Activated CD4-positive, alpha-beta T cell treated with anti-CD3 and anti-CD28 coated beads, Interleukin-2, amount 10 ng/mL, durations not matched to agents 7 days and 5 days (primary cell): ENCODE data around the gene TRPC1. TPM values are rescaled to one million over a fixed set of nuclear protein-coding genes. Genes with fewer than 3 reads are reported as not detected.

ENCODE experiments used
- CTCF ChIA-PET: fragments of 350-600 bp; sonication (Branson Sonifier 250); formaldehyde crosslinking; loops from one replicate; lab custom pipeline; 2021; ENCODE audit warnings: antibody characterized with exemption; lab: Charles Lee
- POLR2A ChIA-PET: fragments of 350-600 bp; sonication (Branson Sonifier 250); formaldehyde crosslinking; loops from one replicate; lab custom pipeline; 2021; ENCODE audit warnings: antibody characterized with exemption; lab: Charles Lee
- DNase-seq: peaks from one replicate; pipeline ENCODE4 v3.0.0-alpha.2; 2020
- H3K27ac Mint-ChIP-seq: one replicate; pipeline ENCODE4 v1.8.0; 2021; ENCODE audit warnings: mild to moderate bottlenecking, moderate library complexity, mixed read lengths
- H3K27me3 Mint-ChIP-seq: one replicate; pipeline ENCODE4 v1.8.0; 2021; ENCODE audit warnings: mixed read lengths
- H3K36me3 Mint-ChIP-seq: one replicate; pipeline ENCODE4 v1.8.0; 2021; ENCODE audit warnings: low read depth, mixed read lengths
- H3K4me1 Mint-ChIP-seq: one replicate; pipeline ENCODE4 v1.8.0; 2021; ENCODE audit warnings: mixed read lengths
- H3K4me3 Mint-ChIP-seq: one replicate; pipeline ENCODE4 v1.8.0; 2021; ENCODE audit warnings: mild to moderate bottlenecking, moderate library complexity, mixed read lengths
- H3K9me3 Mint-ChIP-seq: one replicate; pipeline ENCODE4 v1.8.0; 2021; ENCODE audit warnings: mixed read lengths
- total RNA-seq, 2 experiments: library from RNA; stranded (reverse); gene quantifications; one replicate each; pipeline ENCODE4 v1.2.3, GENCODE V29; 2021

The TRPC1 gene
- total RNA-seq, 2 experiments from 2014 or later, result 1.2 to 1.6 TPM

- Mint-ChIP-seq H3K4me3 (no peak overlapping the region), H3K4me1 (no peaks in the 10 kb centered on the region), H3K36me3 (no peaks in the 10 kb centered on the region), H3K9me3 (no peaks in the 10 kb centered on the region), H3K27me3 (no peaks in the 10 kb centered on the region), H3K27ac (no peak overlapping the region)
- ChIA-PET POLR2A (no interaction called here), CTCF (no interaction called here)
- no peak for DNase-seq
These were observed 55.8 kb downstream of the TRPC1 start for GRCh38 chr3:142779591-142779990.

DNA sequence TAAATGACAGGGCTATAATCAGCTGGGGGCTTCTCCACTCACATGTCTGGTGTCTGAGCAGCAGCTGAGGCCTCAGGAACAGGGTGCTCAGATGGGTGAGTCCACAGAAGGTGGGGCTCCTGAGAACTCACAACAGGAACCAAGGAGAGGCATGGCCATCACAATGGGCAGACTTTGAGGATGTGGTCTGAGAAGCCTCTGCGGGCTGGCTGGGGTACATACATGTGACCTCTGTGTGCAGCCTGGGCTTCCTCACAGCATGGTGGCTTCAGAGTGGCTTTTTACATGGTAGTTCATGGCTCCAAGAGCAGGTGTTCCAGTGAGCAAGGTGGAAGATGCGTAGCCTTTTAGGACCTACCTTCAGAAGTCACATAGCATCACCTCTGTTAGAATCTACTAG, 58.8 kb downstream of the TRPC1 start:
- Mint-ChIP-seq H3K4me3 (no peak overlapping the region), H3K36me3 (no peaks in the 10 kb centered on the region), H3K27me3 (no peaks in the 10 kb centered on the region), H3K4me1 (no peaks in the 10 kb centered on the region), H3K9me3 (no peaks in the 10 kb centered on the region), H3K27ac (no peak overlapping the region)
- POLR2A ChIA-PET, result no interaction called here
- DNase-seq, result no peak
- CTCF ChIA-PET, result no interaction called here

DNA sequence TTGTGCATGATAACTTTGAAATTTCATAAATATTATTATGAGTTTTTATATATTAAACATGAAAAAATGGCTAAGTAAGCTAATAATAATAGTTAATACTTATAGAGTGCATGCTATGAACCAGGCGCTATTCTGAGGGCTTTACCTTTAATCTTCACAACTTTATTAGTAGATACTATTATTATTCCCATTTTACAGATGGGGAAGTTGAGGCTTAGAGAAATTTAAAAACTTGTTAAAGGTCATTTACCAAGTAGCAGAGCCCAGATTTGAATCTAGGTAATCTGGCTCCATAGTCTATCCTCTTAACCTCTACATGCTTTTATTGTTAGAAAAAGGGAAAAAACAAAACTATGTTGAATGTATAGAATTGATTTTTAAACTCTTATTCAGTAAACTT, 60.4 kb downstream of the TRPC1 start:
- no peaks in the 10 kb centered on the region for H3K4me1 Mint-ChIP-seq
- ChIA-PET POLR2A (no interaction called here), CTCF (no interaction called here)
- no peaks in the 10 kb centered on the region for H3K9me3 Mint-ChIP-seq
- H3K27me3 Mint-ChIP-seq, result no peaks in the 10 kb centered on the region
- DNase-seq, result no peak
- H3K36me3 Mint-ChIP-seq, result no peaks in the 10 kb centered on the region
- no peak overlapping the region for H3K4me3 Mint-ChIP-seq
- no peak overlapping the region for H3K27ac Mint-ChIP-seq

GRCh38 chr3:142785996-142786395, 62.2 kb downstream of the TRPC1 start:
- no peak for DNase-seq
- H3K27me3 Mint-ChIP-seq, result peaks cover 2% of the 10 kb centered on the region
- no peak overlapping the region for H3K4me3 Mint-ChIP-seq
- CTCF ChIA-PET, result no interaction called here
- POLR2A ChIA-PET, result no interaction called here
- no peaks in the 10 kb centered on the region for H3K9me3 Mint-ChIP-seq
- H3K36me3 Mint-ChIP-seq, result no peaks in the 10 kb centered on the region
- no peak overlapping the region for H3K27ac Mint-ChIP-seq
- H3K4me1 Mint-ChIP-seq, result no peaks in the 10 kb centered on the region

DNA sequence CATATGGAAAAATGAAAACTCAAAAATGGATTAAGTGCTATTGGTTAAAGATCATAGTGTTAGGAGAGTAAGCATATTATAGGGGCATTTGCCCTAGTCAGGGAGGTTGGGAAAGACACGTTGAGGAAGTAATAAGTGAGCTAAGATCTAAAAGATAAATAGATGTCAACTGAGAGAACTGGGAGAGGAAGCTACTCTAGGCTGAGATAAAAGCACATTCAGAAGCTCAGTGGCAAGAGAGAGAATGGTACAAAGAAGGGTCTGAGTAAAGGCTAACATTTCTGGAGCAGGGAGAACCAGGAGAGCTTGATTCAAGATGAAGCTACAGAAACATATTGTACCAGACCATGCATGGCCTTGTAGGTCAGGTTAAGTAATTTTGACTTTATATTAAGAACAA, 63.9 kb downstream of the TRPC1 start:
- Mint-ChIP-seq H3K27me3 (peaks cover 2% of the 10 kb centered on the region), H3K36me3 (no peaks in the 10 kb centered on the region), H3K4me1 (no peaks in the 10 kb centered on the region), H3K4me3 (no peak overlapping the region), H3K27ac (no peak overlapping the region), H3K9me3 (no peaks in the 10 kb centered on the region)
- ChIA-PET POLR2A (no interaction called here), CTCF (interaction anchor here (0.9 kb wide), 1 partner anchor 35 kb away, joined by 3 read pairs; no protein-coding TSS in a partner anchor)
- no peak for DNase-seq

DNA sequence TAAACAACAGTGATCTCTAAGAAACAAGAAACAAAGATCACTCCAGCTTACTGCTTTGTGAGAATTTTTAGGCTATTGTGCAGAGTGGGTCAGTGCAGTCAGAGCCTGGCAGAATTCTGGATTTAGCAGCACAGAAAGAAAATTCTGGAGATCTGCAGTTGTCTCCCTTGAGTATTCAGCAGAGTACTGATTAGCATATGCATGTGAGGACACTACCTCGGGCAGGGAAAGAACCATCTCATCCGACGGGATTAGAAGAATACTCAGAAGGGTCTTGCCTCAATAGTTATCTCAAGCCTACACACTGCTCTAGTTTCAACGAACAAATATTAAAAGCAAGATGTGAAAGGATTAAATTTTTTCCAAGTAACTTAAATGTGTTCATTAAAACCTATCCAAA, 70.7 kb downstream of the TRPC1 start:
- Mint-ChIP-seq H3K27ac (no peak overlapping the region), H3K4me3 (no peak overlapping the region), H3K9me3 (no peaks in the 10 kb centered on the region), H3K36me3 (no peaks in the 10 kb centered on the region), H3K4me1 (no peaks in the 10 kb centered on the region), H3K27me3 (peaks cover under 1% of the 10 kb centered on the region)
- POLR2A ChIA-PET, result no interaction called here
- CTCF ChIA-PET, result no interaction called here
- DNase-seq, result no peak

- H3K4me3 Mint-ChIP-seq, result no peak overlapping the region
- no peaks in the 10 kb centered on the region for H3K9me3 Mint-ChIP-seq
- CTCF ChIA-PET, result interaction anchor here (0.6 kb wide), 1 partner anchor 184 kb away, joined by 3 read pairs; no protein-coding TSS in a partner anchor
- POLR2A ChIA-PET, result no interaction called here
- no peaks in the 10 kb centered on the region for H3K4me1 Mint-ChIP-seq
- no peak for DNase-seq
- no peak overlapping the region for H3K27ac Mint-ChIP-seq
- no peaks in the 10 kb centered on the region for H3K36me3 Mint-ChIP-seq
- H3K27me3 Mint-ChIP-seq, result no peaks in the 10 kb centered on the region
These were observed 71.5 kb downstream of the TRPC1 start for GRCh38 chr3:142795332-142795731.

GRCh38 chr3:142796823-142797222, 73.0 kb downstream of the TRPC1 start:
- CTCF ChIA-PET, result no interaction called here

GRCh38 chr3:142801746-142802145, 77.9 kb downstream of the TRPC1 start:
- Mint-ChIP-seq H3K4me1 (no peaks in the 10 kb centered on the region), H3K27me3 (no peaks in the 10 kb centered on the region), H3K4me3 (no peak overlapping the region), H3K36me3 (no peaks in the 10 kb centered on the region), H3K27ac (no peak overlapping the region), H3K9me3 (no peaks in the 10 kb centered on the region)
- DNase-seq, result no peak
- POLR2A ChIA-PET, result no interaction called here
- CTCF ChIA-PET, result no interaction called here

More at GRCh38 chr3:142796823-142797222, 73.0 kb downstream of the TRPC1 start:
- H3K4me1 Mint-ChIP-seq, result no peaks in the 10 kb centered on the region
- no peaks in the 10 kb centered on the region for H3K27me3 Mint-ChIP-seq
- H3K9me3 Mint-ChIP-seq, result no peaks in the 10 kb centered on the region
- no peak for DNase-seq
- no peak overlapping the region for H3K4me3 Mint-ChIP-seq
- POLR2A ChIA-PET, result no interaction called here
- H3K27ac Mint-ChIP-seq, result no peak overlapping the region
- no peaks in the 10 kb centered on the region for H3K36me3 Mint-ChIP-seq

DNA sequence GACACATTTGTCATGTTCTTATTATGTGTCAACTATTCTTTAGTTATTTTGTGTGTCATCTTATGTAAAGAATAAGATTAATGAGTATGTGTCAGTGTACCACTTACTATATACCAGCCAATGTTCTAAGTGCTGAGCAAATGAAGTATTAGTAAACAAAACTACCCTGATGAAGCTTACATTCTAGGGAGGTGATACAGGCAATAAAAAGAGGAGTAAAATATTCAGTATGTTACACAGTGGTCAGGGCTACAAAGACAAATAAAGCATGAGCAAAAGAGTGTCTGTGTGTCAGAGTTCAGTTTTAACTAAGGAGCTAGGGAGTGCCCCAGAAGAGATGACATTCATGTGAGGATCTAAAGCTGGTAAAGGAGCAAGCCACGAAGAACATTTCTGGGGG, 79.1 kb downstream of the TRPC1 start:
- CTCF ChIA-PET, result no interaction called here
- H3K9me3 Mint-ChIP-seq, result no peaks in the 10 kb centered on the region
- POLR2A ChIA-PET, result no interaction called here
- DNase-seq, result no peak
- H3K4me3 Mint-ChIP-seq, result no peak overlapping the region
- no peaks in the 10 kb centered on the region for H3K27me3 Mint-ChIP-seq
- no peak overlapping the region for H3K27ac Mint-ChIP-seq
- no peaks in the 10 kb centered on the region for H3K4me1 Mint-ChIP-seq
- no peaks in the 10 kb centered on the region for H3K36me3 Mint-ChIP-seq

DNA sequence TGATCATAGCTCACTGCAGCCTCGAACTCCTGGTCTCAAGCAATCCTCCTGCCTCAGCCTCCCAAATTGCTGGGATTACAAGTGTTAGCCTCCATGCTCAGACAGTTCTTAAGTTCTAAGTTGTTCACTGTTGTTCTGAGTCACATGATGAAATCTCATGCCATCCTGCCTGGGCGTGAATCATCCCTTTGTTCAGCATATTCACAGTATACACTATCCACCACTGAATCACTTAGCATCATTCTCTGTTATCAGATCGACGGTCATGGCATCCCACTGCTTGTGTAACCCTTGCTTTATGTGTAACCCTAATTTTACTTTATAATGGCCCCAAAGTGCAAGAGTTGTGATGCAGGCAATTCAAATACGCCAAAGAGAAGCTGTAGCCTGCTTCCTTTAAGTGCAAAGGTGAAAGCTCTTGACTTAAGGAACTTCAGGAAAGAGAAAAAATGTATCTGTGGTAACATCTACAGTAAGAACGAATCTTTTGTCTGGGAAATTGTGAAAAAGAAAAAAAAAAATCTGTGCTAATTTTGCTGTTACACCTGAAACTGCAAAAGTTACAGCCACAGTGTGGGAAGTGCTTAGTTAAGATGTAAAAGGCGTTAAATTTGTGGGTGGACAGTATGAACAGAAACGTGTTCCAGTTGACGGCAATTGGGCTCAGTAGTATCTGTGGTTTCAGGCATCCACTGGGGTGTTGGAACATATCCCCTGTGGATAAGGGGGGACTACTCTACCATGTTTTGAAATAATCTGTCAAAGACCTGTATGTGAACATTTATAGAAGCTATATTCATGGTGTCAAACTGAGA, 84.5 kb downstream of the TRPC1 start:
- no peaks in the 10 kb centered on the region for H3K9me3 Mint-ChIP-seq
- no peak overlapping the region for H3K27ac Mint-ChIP-seq
- no peak for DNase-seq
- H3K36me3 Mint-ChIP-seq, result no peaks in the 10 kb centered on the region
- H3K27me3 Mint-ChIP-seq, result peaks cover 9% of the 10 kb centered on the region
- H3K4me3 Mint-ChIP-seq, result no peak overlapping the region
- POLR2A ChIA-PET, result interaction anchor here (0.6 kb wide), 1 partner anchor 257 kb away, joined by 4 read pairs; no protein-coding TSS in a partner anchor
- H3K4me1 Mint-ChIP-seq, result no peaks in the 10 kb centered on the region
- CTCF ChIA-PET, result interaction anchor here (1.4 to 2.8 kb wide), 2 partner anchors 8 to 17 kb away, joined by 4 to 10 read pairs; no protein-coding TSS in a partner anchor

GRCh38 chr3:142809259-142809658, 85.4 kb downstream of the TRPC1 start:
- DNase-seq, result no peak
- H3K27ac Mint-ChIP-seq, result no peak overlapping the region
- no peaks in the 10 kb centered on the region for H3K4me1 Mint-ChIP-seq
- H3K4me3 Mint-ChIP-seq, result no peak overlapping the region
- ChIA-PET CTCF (interaction anchor here (1.4 to 2.8 kb wide), 2 partner anchors 9 to 18 kb away, joined by 4 to 10 read pairs; no protein-coding TSS in a partner anchor), POLR2A (interaction anchor here (0.6 kb wide), 1 partner anchor 258 kb away, joined by 4 read pairs; no protein-coding TSS in a partner anchor)
- H3K36me3 Mint-ChIP-seq, result no peaks in the 10 kb centered on the region
- no peaks in the 10 kb centered on the region for H3K9me3 Mint-ChIP-seq
- peaks cover 11% of the 10 kb centered on the region for H3K27me3 Mint-ChIP-seq

- DNase-seq, result no peak
- H3K27ac Mint-ChIP-seq, result no peak overlapping the region
- CTCF ChIA-PET, result interaction anchor here (2.0 kb wide), 1 partner anchor 13 kb away, joined by 12 read pairs; no protein-coding TSS in a partner anchor
- H3K4me3 Mint-ChIP-seq, result no peak overlapping the region
- POLR2A ChIA-PET, result no interaction called here
- H3K9me3 Mint-ChIP-seq, result no peaks in the 10 kb centered on the region
- no peaks in the 10 kb centered on the region for H3K4me1 Mint-ChIP-seq
- H3K27me3 Mint-ChIP-seq, result peaks cover 23% of the 10 kb centered on the region
- H3K36me3 Mint-ChIP-seq, result no peaks in the 10 kb centered on the region
These were observed 92.0 kb downstream of the TRPC1 start for GRCh38 chr3:142815803-142816202.
